HG03520 (cell line): Measurements from ENCODE around the gene SEC22B.
"Not testable (repeated sequence)": the region's sequence is repeated elsewhere in the genome, so short reads cannot be mapped to it uniquely, and the experiment has no call there.

Experiments
- ATAC-seq: cut with Tn5 transposase; IDR thresholded peaks from one replicate; pipeline ENCODE4 v1.9.1; 2021; ENCODE audit warnings: mild to moderate bottlenecking, moderate library complexity; ENCODE audit not compliant: unreplicated experiment

SEC22B gene

DNA sequence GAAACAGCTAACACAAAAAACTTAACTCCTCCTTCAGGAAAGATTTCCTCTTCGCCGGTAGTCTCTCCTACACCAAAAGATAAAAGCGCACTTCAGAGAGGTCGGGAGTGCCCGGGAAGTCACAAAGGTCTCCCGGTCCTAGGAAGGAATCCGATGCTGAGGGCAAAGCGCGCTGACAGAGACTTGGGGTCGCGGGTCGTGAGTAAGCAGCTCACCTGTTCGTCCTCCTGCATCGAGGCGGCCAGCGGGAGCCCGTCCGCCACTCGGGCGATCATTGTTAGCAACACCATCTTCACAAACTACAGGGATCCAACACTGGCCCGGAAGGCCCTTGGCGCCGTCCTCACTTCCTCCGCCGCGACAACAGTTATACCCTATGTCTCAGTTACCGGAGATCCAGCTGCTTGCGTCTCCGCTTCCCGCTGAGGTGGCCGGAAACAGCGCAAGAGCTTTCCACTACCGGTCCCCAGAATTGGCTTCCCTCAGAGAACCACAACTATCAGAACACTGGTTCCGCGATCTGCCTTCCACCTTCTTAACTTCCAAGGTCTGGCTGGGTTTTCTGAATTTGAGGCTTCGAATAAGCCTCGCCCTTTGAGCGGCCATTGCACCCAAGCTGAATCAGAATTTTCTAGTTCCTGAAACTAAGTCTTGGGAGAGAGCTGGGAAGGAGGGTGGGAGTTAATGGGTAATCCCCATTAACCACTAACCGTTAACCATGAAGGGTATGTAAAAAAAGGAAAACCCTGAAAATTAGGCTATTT is at the start of gene SEC22B:
TSS of gene SEC22B (minus strand) at position 429 of the 764 bp plus-strand sequence. CDS start at position 290, 139 bp downstream.
- ATAC-seq = peak; percentile 99

DNA sequence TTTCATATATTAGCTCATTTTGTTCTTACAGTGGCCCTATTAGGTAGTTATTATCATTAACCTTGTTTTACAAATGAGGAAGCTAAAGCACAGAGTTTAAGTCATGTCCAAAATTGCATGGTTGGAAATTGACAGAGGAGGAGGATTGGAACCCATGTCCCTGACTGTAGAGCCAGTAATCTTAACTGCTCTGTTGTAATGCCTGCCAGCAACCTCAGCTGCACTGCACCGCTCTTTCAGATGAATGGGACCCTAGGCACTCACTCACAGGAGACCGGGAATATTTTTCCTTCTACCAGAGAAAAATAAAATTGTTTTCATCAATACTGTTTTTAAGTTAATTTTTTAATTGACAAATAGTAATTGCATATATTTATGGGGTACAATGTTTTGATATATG is 41.6 kb upstream of the SEC22B start:
- not testable (repeated sequence) for ATAC-seq

DNA sequence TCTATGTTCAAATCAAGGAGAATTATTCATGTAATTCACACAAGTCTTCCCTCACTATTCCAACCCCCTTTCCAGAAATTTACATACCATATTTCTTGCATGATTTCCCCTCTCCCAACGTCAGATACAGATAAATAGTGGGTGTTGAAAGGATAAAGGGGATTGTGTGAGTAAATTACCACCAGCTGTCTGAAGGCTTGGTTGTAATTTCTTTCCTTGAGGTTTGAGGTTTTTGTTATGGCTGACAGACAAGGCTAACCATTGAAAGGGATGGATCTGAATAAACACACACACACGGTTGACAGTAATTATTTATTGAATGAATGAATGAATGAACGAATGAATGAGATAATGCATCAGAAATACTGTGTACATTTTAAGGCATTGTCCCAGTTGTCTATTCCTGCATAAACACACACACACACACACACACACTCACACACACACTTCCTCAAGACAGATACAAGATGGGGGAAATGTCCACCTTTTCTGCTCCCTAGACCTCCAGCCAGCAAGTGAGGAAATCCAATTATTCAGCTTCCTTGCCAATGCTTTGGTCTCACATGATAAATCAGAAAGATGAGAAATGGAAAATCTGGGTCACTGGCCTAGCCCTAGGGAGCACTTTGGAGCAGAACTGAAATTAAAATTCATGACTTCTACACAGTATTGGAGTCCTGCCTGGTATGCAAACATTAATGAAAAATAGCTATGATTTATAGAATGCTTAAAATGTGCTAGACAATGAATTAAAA is 41.0 kb upstream of the SEC22B start:
- ATAC-seq = not testable (repeated sequence)

GRCh38 chr1:120213606-120214005 is 37.3 kb upstream of the SEC22B start:
- not testable (repeated sequence) for ATAC-seq

DNA sequence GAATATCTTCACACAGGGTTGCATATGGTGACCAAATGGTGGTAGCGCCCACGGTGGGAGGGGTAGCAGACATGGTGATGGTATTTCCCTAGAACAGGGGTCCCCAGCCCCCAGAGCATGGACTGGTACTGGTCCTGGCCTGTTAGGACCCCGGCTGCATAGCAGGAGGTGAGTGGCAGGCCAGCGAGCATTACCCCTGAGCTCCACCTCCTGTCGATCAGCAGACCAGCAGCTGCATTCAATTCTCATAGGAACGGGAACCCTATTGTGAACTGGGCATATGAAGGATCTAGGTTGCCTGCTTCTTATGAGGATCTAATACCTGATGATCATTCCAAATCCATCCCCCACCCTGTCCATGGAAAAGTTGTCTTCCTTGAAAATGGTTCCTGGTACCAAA is 34.4 kb upstream of the SEC22B start:
- not testable (repeated sequence) for ATAC-seq

DNA sequence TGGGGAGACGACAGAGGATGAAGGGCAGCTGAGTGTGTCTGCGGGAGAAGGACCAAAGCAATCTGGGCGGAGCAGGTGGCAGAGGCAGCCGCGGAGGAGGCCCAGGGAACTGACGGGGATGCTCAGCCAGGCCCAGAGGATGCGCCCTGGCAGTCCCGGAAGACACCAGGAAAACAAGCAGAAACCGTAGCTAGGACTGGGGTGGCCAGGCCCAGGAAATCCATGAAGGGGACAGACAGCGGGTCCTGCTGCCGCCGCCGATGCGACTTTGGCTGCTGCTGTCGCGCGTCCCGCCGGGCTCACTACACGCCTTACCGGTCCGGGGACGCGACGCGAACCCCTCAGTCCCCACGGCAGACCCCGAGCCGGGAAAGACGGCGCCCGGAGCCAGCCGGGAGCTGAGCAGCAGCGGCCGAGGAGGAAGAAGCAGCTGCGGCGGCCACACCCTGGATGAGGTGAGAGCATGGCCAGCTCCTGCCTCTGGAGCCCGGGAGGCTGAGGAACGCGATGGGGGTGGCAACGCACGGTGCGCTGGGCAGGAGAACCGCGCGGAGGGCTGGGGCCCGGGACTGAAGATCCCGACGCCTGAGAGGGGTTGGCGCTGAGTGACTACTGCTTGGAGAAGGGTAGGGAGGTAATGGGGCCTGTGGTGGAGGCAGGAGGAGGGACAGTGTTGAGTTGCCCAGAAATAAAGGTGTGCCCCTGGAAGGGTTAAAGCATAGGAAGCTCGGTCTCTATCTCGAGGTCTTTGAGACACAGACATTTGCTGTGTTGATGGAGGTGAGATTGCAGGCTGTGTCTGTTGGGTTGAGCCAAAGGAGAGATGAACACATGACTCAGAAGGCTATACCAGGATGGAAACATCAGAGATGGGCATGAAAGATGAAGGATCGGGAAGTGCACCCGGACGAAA is 20.8 kb upstream of the SEC22B start:
- ATAC-seq = not testable (repeated sequence)

- ATAC-seq = not testable (repeated sequence)
Measured at GRCh38 chr1:120188626-120189025, 12.3 kb upstream of the SEC22B start.

- ATAC-seq = not testable (repeated sequence)
Measured at GRCh38 chr1:120182176-120182707, 5.9 kb upstream of the SEC22B start.

DNA sequence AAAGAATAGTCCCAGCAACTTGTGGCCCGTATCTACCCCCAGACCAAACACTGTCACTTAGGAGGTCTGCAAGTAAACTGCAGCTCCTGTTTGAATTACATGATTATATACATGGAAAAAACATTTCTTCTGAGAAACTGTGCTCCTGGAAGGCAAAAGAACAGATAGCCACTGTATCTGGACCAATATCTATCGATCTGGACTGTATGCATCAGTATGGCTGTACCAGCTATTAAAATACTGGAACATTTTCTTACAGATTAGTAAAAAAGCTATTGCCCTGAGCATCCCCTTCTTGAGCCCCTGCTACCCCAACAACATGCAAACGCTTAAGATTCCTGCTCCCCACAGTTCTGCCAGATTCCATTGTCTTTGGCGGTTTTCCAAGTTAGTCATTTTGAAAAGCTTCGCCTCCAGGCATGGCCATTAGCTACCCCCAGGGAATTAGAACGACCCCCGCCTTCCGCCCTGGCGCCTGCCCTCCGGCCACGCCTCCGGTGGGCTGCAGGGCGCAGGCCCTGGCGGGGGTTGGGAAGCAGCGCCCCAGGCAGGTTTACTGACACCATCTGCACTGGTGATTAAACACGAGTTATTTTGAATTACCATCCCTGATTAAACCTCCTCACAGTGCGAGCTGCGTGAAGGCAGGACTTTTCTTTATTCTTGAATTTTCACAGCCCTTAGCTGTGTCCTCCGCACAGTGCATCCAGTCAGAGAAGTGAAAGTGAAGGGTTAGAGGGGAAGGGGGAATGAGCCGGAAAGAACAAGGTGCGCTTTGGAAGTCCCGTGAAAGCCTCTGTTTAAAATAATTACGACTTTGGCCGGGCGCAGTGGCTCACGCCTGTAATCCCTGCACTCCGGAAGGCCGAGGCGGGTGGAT is 3.7 kb upstream of the SEC22B start:
- ATAC-seq = not testable (repeated sequence)

GRCh38 chr1:120178799-120179756 is 2.8 kb upstream of the SEC22B start:
- ATAC-seq = no peak

- ATAC-seq = not testable (repeated sequence)
Measured at GRCh38 chr1:120178058-120178457, 1.7 kb upstream of the SEC22B start.

- ATAC-seq = not testable (repeated sequence)
Measured at GRCh38 chr1:120175688-120176087, 632 bp downstream of the SEC22B start.

- ATAC-seq = not testable (repeated sequence)
Measured at GRCh38 chr1:120164761-120165160, 11.6 kb downstream of the SEC22B start.

DNA sequence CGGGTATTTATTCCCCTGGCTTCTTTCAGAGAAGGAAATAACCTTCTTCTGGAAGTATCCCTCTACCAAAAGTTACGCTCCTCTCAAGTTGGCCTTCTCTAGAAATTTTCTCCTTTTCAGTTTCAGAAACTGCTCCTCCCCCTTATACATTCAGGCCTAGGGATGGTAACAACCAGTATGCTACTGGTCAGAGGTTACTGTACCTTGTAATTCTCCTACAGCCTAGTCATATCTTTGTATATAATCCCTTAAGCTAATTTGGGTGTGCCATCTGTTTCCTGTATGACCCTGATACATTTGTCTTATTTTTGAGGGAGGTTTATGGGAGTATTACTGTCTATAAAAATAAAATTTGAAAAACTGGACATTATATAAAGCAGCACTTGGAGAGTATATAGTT is 14.3 kb downstream of the SEC22B start:
- ATAC-seq = not testable (repeated sequence)

GRCh38 chr1:120158495-120158894 is 17.8 kb downstream of the SEC22B start:
- not testable (repeated sequence) for ATAC-seq

DNA sequence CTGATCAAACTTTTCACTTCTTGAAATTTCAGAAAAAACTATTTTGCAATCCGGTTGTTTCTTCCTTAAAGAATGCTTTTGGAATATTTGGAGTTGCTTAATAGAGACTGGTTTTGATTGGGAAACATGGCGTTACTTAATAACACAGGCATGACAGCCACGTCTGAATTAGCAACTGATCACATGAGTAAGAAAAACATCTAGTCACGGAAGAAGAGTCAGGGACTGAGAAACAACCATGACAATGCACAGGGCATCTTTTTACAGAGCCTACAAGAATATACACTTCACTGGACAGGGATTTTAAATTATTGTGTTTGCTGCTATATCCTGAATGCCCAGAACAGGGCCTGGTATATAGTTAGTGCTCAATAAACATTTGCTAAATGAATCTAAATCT is 18.2 kb downstream of the SEC22B start:
- not testable (repeated sequence) for ATAC-seq

- ATAC-seq = not testable (repeated sequence)
Measured at GRCh38 chr1:120150138-120150822, 26.0 kb downstream of the SEC22B start.
